Bone marrow (tissue), 2 donors: ENCODE measurements around the gene PSRC1.
"Not testable (repeated sequence)": the region's sequence is repeated elsewhere in the genome, so short reads cannot be mapped to it uniquely, and the experiment has no call there.

Source experiments
- DNase-seq, 2 donors: peaks; one replicate each; lab custom pipeline; 2025; lab: John Stamatoyannopoulos, UW

PSRC1 gene

GRCh38 chr1:109295712-109296415, 12.9 kb upstream of the PSRC1 start:
- no peak for DNase-seq

- DNase-seq, result no peak
Measured at GRCh38 chr1:109294481-109294880, 11.5 kb upstream of the PSRC1 start.

- DNase-seq, result no peak
Measured at GRCh38 chr1:109293026-109293425, 10.1 kb upstream of the PSRC1 start.

- no peak for DNase-seq
Measured at GRCh38 chr1:109292364-109292763, 9.4 kb upstream of the PSRC1 start.

GRCh38 chr1:109290998-109291397, 8.1 kb upstream of the PSRC1 start:
- peak in 1 of 2 donors; percentile 63 for DNase-seq

GRCh38 chr1:109290137-109290536, 7.2 kb upstream of the PSRC1 start:
- DNase-seq, result no peak

GRCh38 chr1:109286762-109287161, 3.8 kb upstream of the PSRC1 start:
- DNase-seq, result not testable (repeated sequence)

- DNase-seq, result no peak
Measured at GRCh38 chr1:109283748-109284600, 1.0 kb upstream of the PSRC1 start.

GRCh38 chr1:109282497-109282951, 421 bp downstream of the PSRC1 start:
- no peak for DNase-seq

- peak in 1 of 2 donors; percentile 21 for DNase-seq
Measured at GRCh38 chr1:109281680-109282496, 1.1 kb downstream of the PSRC1 start.

- no peak for DNase-seq
Measured at GRCh38 chr1:109280862-109281261, 2.1 kb downstream of the PSRC1 start.

- DNase-seq, result no peak
Measured at GRCh38 chr1:109279615-109280278, 3.2 kb downstream of the PSRC1 start.

GRCh38 chr1:109277434-109278204, 5.3 kb downstream of the PSRC1 start:
- peak; percentile 13 to 28 for DNase-seq

- no peak for DNase-seq
Measured at GRCh38 chr1:109275706-109276345, 7.1 kb downstream of the PSRC1 start.

- DNase-seq, result no peak
Measured at GRCh38 chr1:109274533-109275476, 8.1 kb downstream of the PSRC1 start.

- DNase-seq, result peak in 1 of 2 donors; percentile 2
Measured at GRCh38 chr1:109273570-109274288, 9.2 kb downstream of the PSRC1 start.

- no peak for DNase-seq
Measured at GRCh38 chr1:109272831-109273547, 10.0 kb downstream of the PSRC1 start.
